Gastrocnemius medialis (tissue), 4 donors: ENCODE measurements around the gene MANEA. TPM values are rescaled to one million over a fixed set of nuclear protein-coding genes. Genes with fewer than 3 reads are reported as not detected.

Experiments
- ATAC-seq, 2 donors: fragments of 150-250 bp; one replicate each; pipeline ENCODE4 v1.9.1; 2016
- DNase-seq, 2 donors: peaks; one replicate each; pipeline ENCODE4 v3.0.0-alpha.2; 2019
- H3K27ac ChIP-seq, 4 donors: fragments of 200-600 bp; sonication (generic); 1 replicate in 1 of 4; 2 replicates in 3 of 4; pipeline ENCODE4 v1.5.1; 2016 to 2018; ENCODE audit warnings: mild to moderate bottlenecking in 2 of 4, moderate library complexity in 1 of 4
- H3K27me3 ChIP-seq, 3 donors: fragments of 200-600 bp; sonication (generic) in 2 of 3; 1 replicate in 1 of 3; 2 replicates in 2 of 3; pipeline versions ENCODE4 v1.5.1 to v1.6.0; 2016 to 2019; ENCODE audit warnings: mild to moderate bottlenecking in 1 of 3, moderate library complexity in 1 of 3
- H3K36me3 ChIP-seq, 2 donors: fragments of 200-600 bp; sonication (generic) in 1 of 2; one replicate each; pipeline ENCODE4 v1.5.1; 2017 to 2018
- H3K4me1 ChIP-seq, 2 donors: fragments of 200-600 bp; sonication (generic) in 1 of 2; one replicate each; pipeline ENCODE4 v1.5.1; 2016 to 2017; ENCODE audit warnings: mild to moderate bottlenecking in 2 of 2
- H3K4me3 ChIP-seq, 4 donors: fragments of 200-600 bp; sonication (generic) in 3 of 4; 1 replicate in 1 of 4; 2 replicates in 3 of 4; pipeline ENCODE4 v1.5.1; 2016 to 2019; ENCODE audit warnings: mild to moderate bottlenecking in 2 of 4
- H3K9me3 ChIP-seq, 3 donors: fragments of 200-600 bp; sonication (generic) in 2 of 3; 1 replicate in 1 of 3; 2 replicates in 2 of 3; pipeline ENCODE4 v1.5.1; 2016 to 2019
- POLR2A ChIP-seq, 2 donors: fragments of 450-650 bp; IDR thresholded peaks; one replicate each; pipeline ENCODE4 v1.6.1; 2017; ENCODE audit warnings: antibody characterized with exemption in 2 of 2, mild to moderate bottlenecking in 2 of 2, moderate library complexity in 2 of 2
- in situ Hi-C, 4 donors: fragments of 200-750 bp; cut with MboI; loops; one replicate each; pipeline versions ENCODE4 v1.15.0 to v1.8.0; 2017; ENCODE audit warnings: low sequenced_read_pairs in 4 of 4
- intact Hi-C: fragments of 100-400 bp; cut with DNase I; formaldehyde crosslinking; loops from one replicate; pipeline ENCODE4 v1.15.1; 2023; ENCODE audit warnings: low total_unique reads
- total RNA-seq, 4 donors: library from RNA; depleted of rRNA; stranded (reverse); fragments of >200 nt; gene quantifications; one replicate each; pipeline versions ENCODE4 v1.1.0 to v1.2.3, GENCODE V29; 2016
- TF ChIP-seq, protein P1 (sequence below), 5 experiments: fragments of 450-650 bp in 3 of 5; fragments of 200-600 bp in 2 of 5; sonication (generic) in 2 of 5; IDR thresholded peaks in 4 of 5; conservative IDR thresholded peaks in 1 of 5; 1 replicate in 4 of 5; 2 replicates in 1 of 5; pipeline ENCODE4 v1.5.1; 2016 to 2019; ENCODE audit warnings: antibody characterized with exemption in 5 of 5, mild to moderate bottlenecking in 3 of 5, moderate library complexity in 3 of 5

Gene MANEA
- total RNA-seq, 4 donors from 2014 or later, result 1.7 to 4.5 (median 2.8) TPM

GRCh38 chr6:95569560-95569959, 7.8 kb upstream of the MANEA start:
- Histone ChIP-seq H3K27ac (no peak overlapping the region), H3K27me3 (no peaks in the 10 kb centered on the region), H3K4me3 (no peak overlapping the region), H3K4me1 (no peaks in the 10 kb centered on the region), H3K36me3 (no peaks in the 10 kb centered on the region), H3K9me3 (no peaks in the 10 kb centered on the region)
- no peak for ATAC-seq
- no peak for DNase-seq
- in situ Hi-C loops, result no loop called here
- TF ChIP-seq POLR2A (IDR thresholded peaks at IDR 0.05), result no peak
- TF ChIP-seq, protein P1, sequence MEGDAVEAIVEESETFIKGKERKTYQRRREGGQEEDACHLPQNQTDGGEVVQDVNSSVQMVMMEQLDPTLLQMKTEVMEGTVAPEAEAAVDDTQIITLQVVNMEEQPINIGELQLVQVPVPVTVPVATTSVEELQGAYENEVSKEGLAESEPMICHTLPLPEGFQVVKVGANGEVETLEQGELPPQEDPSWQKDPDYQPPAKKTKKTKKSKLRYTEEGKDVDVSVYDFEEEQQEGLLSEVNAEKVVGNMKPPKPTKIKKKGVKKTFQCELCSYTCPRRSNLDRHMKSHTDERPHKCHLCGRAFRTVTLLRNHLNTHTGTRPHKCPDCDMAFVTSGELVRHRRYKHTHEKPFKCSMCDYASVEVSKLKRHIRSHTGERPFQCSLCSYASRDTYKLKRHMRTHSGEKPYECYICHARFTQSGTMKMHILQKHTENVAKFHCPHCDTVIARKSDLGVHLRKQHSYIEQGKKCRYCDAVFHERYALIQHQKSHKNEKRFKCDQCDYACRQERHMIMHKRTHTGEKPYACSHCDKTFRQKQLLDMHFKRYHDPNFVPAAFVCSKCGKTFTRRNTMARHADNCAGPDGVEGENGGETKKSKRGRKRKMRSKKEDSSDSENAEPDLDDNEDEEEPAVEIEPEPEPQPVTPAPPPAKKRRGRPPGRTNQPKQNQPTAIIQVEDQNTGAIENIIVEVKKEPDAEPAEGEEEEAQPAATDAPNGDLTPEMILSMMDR (IDR thresholded peaks at IDR 0.05 in 4 of 5, conservative IDR thresholded peaks at IDR 0.05 in 1 of 5), result no peak
- intact Hi-C loops, result no loop called here

DNA sequence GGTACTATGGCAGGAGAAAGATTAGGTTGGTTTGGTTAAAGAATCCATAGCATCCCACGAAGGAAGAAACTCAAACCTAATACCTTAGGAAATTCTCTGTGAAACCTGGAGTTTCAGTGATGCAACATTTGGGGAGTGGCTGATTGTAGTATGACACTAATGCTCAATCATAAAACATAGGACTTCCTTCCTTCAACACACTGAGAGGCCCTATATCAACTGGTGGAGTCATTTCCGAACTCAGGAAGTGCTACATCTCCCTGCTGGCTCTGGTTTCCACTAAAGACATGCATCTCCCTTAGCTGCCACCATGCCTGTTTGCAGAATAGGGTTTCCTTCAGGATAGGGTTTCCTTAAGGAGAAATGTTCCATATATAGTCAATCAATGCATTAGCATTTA, 5.2 kb upstream of the MANEA start:
- Histone ChIP-seq H3K4me3 (no peak overlapping the region), H3K4me1 (peaks cover 10 to 22% of the 10 kb centered on the region in 2 donors), H3K27ac (no peak overlapping the region), H3K27me3 (no peaks in the 10 kb centered on the region), H3K36me3 (no peaks in the 10 kb centered on the region), H3K9me3 (no peaks in the 10 kb centered on the region)
- ATAC-seq (no peak), DNase-seq (no peak)
- TF ChIP-seq, protein P1 (IDR thresholded peaks at IDR 0.05 in 4 of 5, conservative IDR thresholded peaks at IDR 0.05 in 1 of 5), result no peak
- in situ Hi-C loops (no loop called here), intact Hi-C loops (no loop called here)

DNA sequence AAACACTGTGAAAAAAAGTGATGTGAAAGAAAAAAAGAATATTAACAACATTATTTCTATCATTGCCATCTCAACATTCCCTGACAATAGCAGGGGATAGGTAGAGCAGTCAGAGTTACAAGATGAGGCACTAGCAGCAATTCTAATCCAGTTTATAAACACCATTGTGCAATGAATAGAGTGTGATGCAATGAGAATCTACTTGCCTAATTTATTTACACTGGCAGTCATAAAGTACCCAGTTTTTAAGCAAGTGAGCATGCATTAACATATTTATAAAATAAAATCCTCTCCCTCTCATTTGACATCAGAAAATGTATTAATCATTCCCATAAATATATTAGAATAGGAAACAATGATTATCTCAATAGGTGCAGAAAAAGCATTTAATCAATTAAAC, 2.5 kb upstream of the MANEA start:
- intact Hi-C loops (no loop called here), in situ Hi-C loops (no loop called here)
- no peaks in the 10 kb centered on the region for H3K36me3 ChIP-seq
- no peak for TF ChIP-seq POLR2A (IDR thresholded peaks at IDR 0.05)
- TF ChIP-seq, protein P1 (IDR thresholded peaks at IDR 0.05 in 4 of 5, conservative IDR thresholded peaks at IDR 0.05 in 1 of 5), result no peak
- H3K27me3 ChIP-seq, result no peaks in the 10 kb centered on the region
- peaks cover 18 to 31% of the 10 kb centered on the region in 2 donors for H3K4me1 ChIP-seq
- no peaks in the 10 kb centered on the region for H3K9me3 ChIP-seq
- no peak for DNase-seq
- H3K4me3 ChIP-seq, result peak overlapping the region in 3 of 4 donors; percentile 6 to 88 (median 83)
- no peak overlapping the region for H3K27ac ChIP-seq
- ATAC-seq, result no peak

GRCh38 chr6:95576218-95576997, 927 bp upstream of the MANEA start:
- in situ Hi-C loops, result no loop called here
- Histone ChIP-seq H3K4me3 (peak overlapping the region; percentile 83 to 91 (median 88)), H3K36me3 (no peaks in the 10 kb centered on the region), H3K27me3 (no peaks in the 10 kb centered on the region), H3K27ac (peak overlapping the region; percentile 93 to 95 (median 94)), H3K9me3 (no peaks in the 10 kb centered on the region), H3K4me1 (peaks cover 18 to 31% of the 10 kb centered on the region in 2 donors)
- intact Hi-C loops, result no loop called here
- no peak for DNase-seq
- TF ChIP-seq, protein P1 (IDR thresholded peaks at IDR 0.05 in 4 of 5, conservative IDR thresholded peaks at IDR 0.05 in 1 of 5), result no peak
- no peak for TF ChIP-seq POLR2A (IDR thresholded peaks at IDR 0.05)
- ATAC-seq, result no peak

DNA sequence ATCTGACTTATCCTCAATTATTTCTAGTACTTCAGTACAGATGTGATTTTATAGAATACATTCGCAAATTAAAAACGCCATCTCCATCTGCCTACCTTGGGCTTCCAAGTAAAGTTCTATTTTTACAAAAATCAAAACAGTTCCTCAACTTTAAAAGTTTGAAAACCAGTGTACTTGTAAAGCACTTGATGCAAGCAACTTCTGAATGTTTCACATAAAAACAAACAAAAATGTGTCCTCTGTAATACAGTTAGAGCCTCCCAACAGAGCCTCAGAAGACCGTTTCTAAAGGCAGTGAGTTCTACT, 384 bp upstream of the MANEA start:
- TF ChIP-seq, protein P1 (IDR thresholded peaks at IDR 0.05 in 4 of 5, conservative IDR thresholded peaks at IDR 0.05 in 1 of 5), result no peak
- no peak for TF ChIP-seq POLR2A (IDR thresholded peaks at IDR 0.05)
- no peak for DNase-seq
- H3K9me3 ChIP-seq, result no peaks in the 10 kb centered on the region
- H3K27ac ChIP-seq, result peak overlapping the region; percentile 93 to 95 (median 94)
- peaks cover 18 to 31% of the 10 kb centered on the region in 2 donors for H3K4me1 ChIP-seq
- H3K36me3 ChIP-seq, result no peaks in the 10 kb centered on the region
- H3K27me3 ChIP-seq, result no peaks in the 10 kb centered on the region
- H3K4me3 ChIP-seq, result peak overlapping the region; percentile 83 to 91 (median 88)
- in situ Hi-C loops, result no loop called here
- intact Hi-C loops, result no loop called here
- no peak for ATAC-seq
